ENCODE data around the gene PACRG. TPM values are rescaled to one million over a fixed set of nuclear protein-coding genes. Genes with fewer than 3 reads are reported as not detected.
A peak's percentile ranks its signal among the peaks of the same experiment; 100 is the strongest.

The PACRG gene
- polyA plus RNA-seq, 3 donors, result not detected

GRCh38 chr6:163323705-163324104 is 595.9 kb downstream of the PACRG start:
- peaks cover 0 to 8% (median 3%) of the 10 kb centered on the region in 3 donors for H3K27me3 Mint-ChIP-seq (ENCODE audit: low read depth in 3 of 3)
- no peak overlapping the region for H3K9ac ChIP-seq (ENCODE audit: insufficient read depth, low read length, poor library complexity, severe bottlenecking)
- no peaks in the 10 kb centered on the region for H3K36me3 ChIP-seq (replicated peaks in 1 of 2; ENCODE audit: control insufficient read depth in 1 of 2, insufficient read depth in 2 of 2, low read length in 2 of 2)
- intact Hi-C loops (cut with micrococcal nuclease), result no loop called here
- no peaks in the 10 kb centered on the region for H3K79me2 ChIP-seq (ENCODE audit: insufficient read depth, low read length)
- DNase-seq, result no peak
- H4K20me1 ChIP-seq (ENCODE audit: insufficient read depth, low read length), result no peaks in the 10 kb centered on the region
- no peak overlapping the region for H3K4me3 Mint-ChIP-seq
- 96% methylated on average over 2 of the region's 7 CpGs for WGBS (ENCODE audit: insufficient coverage)
- peak overlapping the region; percentile 23 for H2AFZ ChIP-seq (ENCODE audit: insufficient read depth, low read depth, low read length, poor library complexity, severe bottlenecking)
- no peak overlapping the region for H3K4me2 ChIP-seq (replicated peaks; ENCODE audit: extremely low read depth, low read length, poor library complexity, severe bottlenecking)
- no peak overlapping the region for H3K4me3 ChIP-seq (replicated peaks in 1 of 3; ENCODE audit: low read depth in 2 of 3, low read length in 3 of 3)
- peaks cover 7 to 12% of the 10 kb centered on the region in 2 donors for H3K4me1 ChIP-seq (ENCODE audit: control insufficient read depth in 1 of 2, insufficient read depth in 2 of 2, low read length in 2 of 2)
- no peaks in the 10 kb centered on the region for H3K36me3 Mint-ChIP-seq
- peak overlapping the region in 1 of 7 donors; percentile 68 for H3K27ac Mint-ChIP-seq
- peaks cover 10% of the 10 kb centered on the region for H3K4me1 Mint-ChIP-seq
- H3K9me3 ChIP-seq (replicated peaks in 1 of 2; ENCODE audit: control insufficient read depth in 1 of 2, insufficient read depth in 1 of 2, low read length in 2 of 2), result peaks cover 0 to 7% of the 10 kb centered on the region in 2 donors
- H3K27me3 ChIP-seq (ENCODE audit: control insufficient read depth in 2 of 2, insufficient read depth in 2 of 2, low read length in 2 of 2), result no peaks in the 10 kb centered on the region
- H3K9me3 Mint-ChIP-seq, result peaks cover 6 to 14% (median 8%) of the 10 kb centered on the region in 7 donors
- no peak overlapping the region for H3K27ac ChIP-seq (ENCODE audit: low read depth in 1 of 2, low read length in 2 of 2)
- no peak for TF ChIP-seq CTCF (IDR thresholded peaks at IDR 0.05)

- Mint-ChIP-seq H3K4me3 (no peak overlapping the region), H3K27ac (no peak overlapping the region), H3K27me3 (ENCODE audit: low read depth in 3 of 3) (peaks cover 3 to 8% (median 3%) of the 10 kb centered on the region in 3 donors), H3K4me1 (peaks cover 10% of the 10 kb centered on the region), H3K36me3 (no peaks in the 10 kb centered on the region), H3K9me3 (peaks cover 6 to 14% (median 8%) of the 10 kb centered on the region in 7 donors)
- no peak for DNase-seq
- peaks cover 0 to 7% of the 10 kb centered on the region in 2 donors for H3K9me3 ChIP-seq (replicated peaks in 1 of 2; ENCODE audit: control insufficient read depth in 1 of 2, insufficient read depth in 1 of 2, low read length in 2 of 2)
- H2AFZ ChIP-seq (ENCODE audit: insufficient read depth, low read depth, low read length, poor library complexity, severe bottlenecking), result no peak overlapping the region
- no peaks in the 10 kb centered on the region for H4K20me1 ChIP-seq (ENCODE audit: insufficient read depth, low read length)
- H3K4me1 ChIP-seq (ENCODE audit: control insufficient read depth in 1 of 2, insufficient read depth in 2 of 2, low read length in 2 of 2), result peaks cover 7 to 12% of the 10 kb centered on the region in 2 donors
- intact Hi-C loops (cut with micrococcal nuclease), result no loop called here
- no peak overlapping the region for H3K4me3 ChIP-seq (replicated peaks in 1 of 3; ENCODE audit: low read depth in 2 of 3, low read length in 3 of 3)
- TF ChIP-seq CTCF (IDR thresholded peaks at IDR 0.05), result no peak
- H3K9ac ChIP-seq (ENCODE audit: insufficient read depth, low read length, poor library complexity, severe bottlenecking), result no peak overlapping the region
- H3K36me3 ChIP-seq (replicated peaks in 1 of 2; ENCODE audit: control insufficient read depth in 1 of 2, insufficient read depth in 2 of 2, low read length in 2 of 2), result no peaks in the 10 kb centered on the region
- H3K79me2 ChIP-seq (ENCODE audit: insufficient read depth, low read length), result no peaks in the 10 kb centered on the region
- H3K4me2 ChIP-seq (replicated peaks; ENCODE audit: extremely low read depth, low read length, poor library complexity, severe bottlenecking), result no peak overlapping the region
- no peak overlapping the region for H3K27ac ChIP-seq (ENCODE audit: low read depth in 1 of 2, low read length in 2 of 2)
- no peaks in the 10 kb centered on the region for H3K27me3 ChIP-seq (ENCODE audit: control insufficient read depth in 2 of 2, insufficient read depth in 2 of 2, low read length in 2 of 2)
- WGBS (ENCODE audit: insufficient coverage), result 100% methylated on average over 2 of the region's 4 CpGs
Observed at GRCh38 chr6:163324326-163324687, 596.5 kb downstream of the PACRG start.
